Anterior cingulate cortex (tissue), 58 donors: ENCODE measurements around the gene TPK1.

Experiments used
- DNase-seq, 58 donors: peaks; one replicate each; lab custom pipeline; 2025; lab: John Stamatoyannopoulos, UW

TPK1 gene

GRCh38 chr7:144497282-144497681, 338.6 kb downstream of the TPK1 start:
- DNase-seq, result no peak

GRCh38 chr7:144494355-144494754, 341.5 kb downstream of the TPK1 start:
- DNase-seq, result no peak

- DNase-seq, result no peak
Measured at GRCh38 chr7:144489504-144489903, 346.3 kb downstream of the TPK1 start.

- no peak for DNase-seq
Measured at GRCh38 chr7:144488977-144489376, 346.9 kb downstream of the TPK1 start.

GRCh38 chr7:144487901-144488300, 348.0 kb downstream of the TPK1 start:
- no peak for DNase-seq

GRCh38 chr7:144484445-144484844, 351.4 kb downstream of the TPK1 start:
- DNase-seq, result no peak

- no peak for DNase-seq
Measured at GRCh38 chr7:144483189-144483588, 352.7 kb downstream of the TPK1 start.

GRCh38 chr7:144481833-144482232, 354.0 kb downstream of the TPK1 start:
- no peak for DNase-seq

- no peak for DNase-seq
Measured at GRCh38 chr7:144477348-144477747, 358.5 kb downstream of the TPK1 start.

GRCh38 chr7:144474800-144475615, 360.8 kb downstream of the TPK1 start:
- DNase-seq, result no peak

- DNase-seq, result no peak
Measured at GRCh38 chr7:144474363-144474762, 361.5 kb downstream of the TPK1 start.

- no peak for DNase-seq
Measured at GRCh38 chr7:144473908-144474307, 361.9 kb downstream of the TPK1 start.

- DNase-seq, result no peak
Measured at GRCh38 chr7:144470078-144470477, 365.8 kb downstream of the TPK1 start.

- DNase-seq, result no peak
Measured at GRCh38 chr7:144468990-144469732, 366.7 kb downstream of the TPK1 start.

GRCh38 chr7:144459635-144460034, 376.2 kb downstream of the TPK1 start:
- DNase-seq, result no peak

GRCh38 chr7:144455040-144455404, 380.8 kb downstream of the TPK1 start:
- DNase-seq, result no peak

- DNase-seq, result no peak
Measured at GRCh38 chr7:144454256-144455039, 381.4 kb downstream of the TPK1 start.

- DNase-seq, result no peak
Measured at GRCh38 chr7:144452064-144452463, 383.8 kb downstream of the TPK1 start.

- DNase-seq, result no peak
Measured at GRCh38 chr7:144445590-144445989, 390.3 kb downstream of the TPK1 start.

GRCh38 chr7:144439717-144440205, 396.1 kb downstream of the TPK1 start:
- DNase-seq, result no peak

- DNase-seq, result no peak
Measured at GRCh38 chr7:144438759-144439158, 397.1 kb downstream of the TPK1 start.
